Measurements from ENCODE around the gene MAML2.

- TF ChIP-seq CTCF (IDR thresholded peaks at IDR 0.05; ENCODE audit: borderline replicate concordance, extremely low read depth, low read length, poor library complexity, severe bottlenecking) = no peak
- no peak for TF ChIP-seq EZH2 (IDR thresholded peaks at IDR 0.05; ENCODE audit: borderline replicate concordance, low read depth, low read length, severe bottlenecking)
Observed at GRCh38 chr11:96227244-96227643, 115.8 kb downstream of the MAML2 start.

Data from DND-41 (cell line).